Transverse colon (tissue), 4 donors: Measurements from ENCODE around the gene LRP3. TPM values are rescaled to one million over a fixed set of nuclear protein-coding genes. Genes with fewer than 3 reads are reported as not detected.

Experiments
- DNase-seq: peaks from one replicate; pipeline ENCODE4 v3.0.0-alpha.2; 2019
- H3K27ac ChIP-seq, 4 donors: fragments of 200-600 bp; sonication (generic); 2 replicates each; pipeline ENCODE4 v1.5.1; 2016 to 2018; ENCODE audit warnings: inconsistent platforms in 4 of 4
- H3K27me3 ChIP-seq: fragments of 200-600 bp; sonication (generic); 2 replicates; pipeline ENCODE4 v1.5.1; 2017; ENCODE audit warnings: inconsistent platforms
- H3K36me3 ChIP-seq, 4 donors: fragments of 200-600 bp; sonication (generic); 2 replicates each; pipeline ENCODE4 v1.5.1; 2017 to 2019; ENCODE audit warnings: inconsistent platforms in 4 of 4
- H3K4me1 ChIP-seq, 4 donors: fragments of 200-600 bp; sonication (generic); 2 replicates each; pipeline ENCODE4 v1.5.1; 2017 to 2020; ENCODE audit warnings: inconsistent platforms in 4 of 4
- H3K4me3 ChIP-seq, 4 donors: fragments of 200-600 bp; sonication (generic); 1 replicate in 1 of 4; 2 replicates in 3 of 4; pipeline versions ENCODE4 v1.5.1 to v1.6.1; 2017 to 2019; ENCODE audit warnings: inconsistent platforms in 4 of 4
- H3K9me3 ChIP-seq, 2 donors: fragments of 200-600 bp; sonication (generic); 2 replicates each; pipeline ENCODE4 v1.5.1; 2017 to 2019; ENCODE audit warnings: inconsistent platforms in 2 of 2
- CTCF ChIP-seq, 5 experiments: fragments of 200-600 bp in 3 of 5; fragments of 450-650 bp in 2 of 5; sonication (generic) in 3 of 5; IDR thresholded peaks; 1 replicate in 2 of 5; 2 replicates in 3 of 5; pipeline ENCODE4 v1.5.1; 2016 to 2017; ENCODE audit warnings: antibody characterized with exemption in 5 of 5, inconsistent platforms in 3 of 5, mild to moderate bottlenecking in 2 of 5, moderate library complexity in 1 of 5
- EP300 ChIP-seq: sonication (generic); formaldehyde crosslinking; IDR thresholded peaks from one replicate; pipeline ENCODE4 v1.6.1; 2017; ENCODE audit warnings: antibody characterized with exemption, low read depth
- POLR2A ChIP-seq: fragments of 450-650 bp; IDR thresholded peaks from one replicate; pipeline ENCODE4 v1.6.1; 2016; ENCODE audit warnings: antibody characterized with exemption, mild to moderate bottlenecking, moderate library complexity
- POLR2AphosphoS5 ChIP-seq, 3 donors: sonication (generic); formaldehyde crosslinking; IDR thresholded peaks; one replicate each; pipeline ENCODE4 v1.6.1; 2016; ENCODE audit warnings: antibody characterized with exemption in 3 of 3
- WGBS, 2 donors: methylation state at CpG; one replicate each; pipeline ENCODE4 v1.1.5; 2018; ENCODE audit warnings: low coverage in 1 of 2; 5-methylcytosine and 5-hydroxymethylcytosine counted together
- in situ Hi-C, 4 donors: fragments of 200-750 bp; cut with MboI; loops; one replicate each; pipeline versions ENCODE4 v1.15.0 to v1.15.1; 2017; ENCODE audit warnings: low sequenced_read_pairs in 3 of 4, low pct_ligation_motif_present in 1 of 4, low pct_unique_long_range_greater_than_20kb in 1 of 4
- intact Hi-C: fragments of 100-400 bp; cut with DNase I; formaldehyde crosslinking; loops from one replicate; pipeline ENCODE4 v1.15.1; 2023; ENCODE audit warnings: low total_unique reads
- total RNA-seq, 4 donors: library from RNA; depleted of rRNA; stranded (reverse); fragments of >200 nt; gene quantifications; one replicate each; pipeline ENCODE4 v1.1.0, GENCODE V29; 2016

The LRP3 gene
- total RNA-seq, 4 donors from 2014 or later, result 12.5 to 23.6 (median 17.1) TPM

GRCh38 chr19:33252418-33252962 lies 58.4 kb downstream of the LRP3 start:
- WGBS, 2 donors, result 92 to 100% methylated on average over 2 to 4 of the region's 4 CpGs
- intact Hi-C loops (no loop called here), in situ Hi-C loops (loop anchor here in 1 of 4 donors (25.0 kb wide), 1 partner anchor 510 kb away; no protein-coding TSS in a partner anchor)
- H3K27me3 ChIP-seq, result peaks cover 3% of the 10 kb centered on the region
- no peak for DNase-seq
- no peak for TF ChIP-seq EP300
- no peak for TF ChIP-seq CTCF (IDR thresholded peaks at IDR 0.05)
- TF ChIP-seq POLR2AphosphoS5 (IDR thresholded peaks at IDR 0.05), result no peak
- no peak for TF ChIP-seq POLR2A
- H3K9me3 ChIP-seq, result no peaks in the 10 kb centered on the region
- no peak overlapping the region for H3K27ac ChIP-seq
- no peak overlapping the region for H3K4me3 ChIP-seq
- H3K4me1 ChIP-seq, result no peaks in the 10 kb centered on the region
- H3K36me3 ChIP-seq, result no peaks in the 10 kb centered on the region

- in situ Hi-C loops (loop anchor here in 1 of 4 donors (25.0 kb wide), 1 partner anchor 509 kb away; no protein-coding TSS in a partner anchor), intact Hi-C loops (no loop called here)
- H3K27ac ChIP-seq, result no peak overlapping the region
- no peak for TF ChIP-seq EP300
- no peak for TF ChIP-seq POLR2A
- no peak for TF ChIP-seq POLR2AphosphoS5 (IDR thresholded peaks at IDR 0.05)
- TF ChIP-seq CTCF (IDR thresholded peaks at IDR 0.05), result no peak
- peaks cover 3% of the 10 kb centered on the region for H3K27me3 ChIP-seq
- H3K4me3 ChIP-seq, result no peak overlapping the region
- no peaks in the 10 kb centered on the region for H3K36me3 ChIP-seq
- no peaks in the 10 kb centered on the region for H3K4me1 ChIP-seq
- DNase-seq, result no peak
- WGBS, 2 donors, result 87% methylated on average over 8 of the region's 8 CpGs; no CpG with 5 or more reads in 1 of the 2 donors
- peaks cover 0 to 4% of the 10 kb centered on the region in 2 donors for H3K9me3 ChIP-seq
Measured at GRCh38 chr19:33252971-33253370, 58.8 kb downstream of the LRP3 start.

- TF ChIP-seq POLR2A (no peak), CTCF (IDR thresholded peaks at IDR 0.05) (no peak), POLR2AphosphoS5 (IDR thresholded peaks at IDR 0.05) (no peak), EP300 (no peak)
- intact Hi-C loops (no loop called here), in situ Hi-C loops (loop anchor here in 1 of 4 donors (25.0 kb wide), 1 partner anchor 508 kb away; no protein-coding TSS in a partner anchor)
- peaks cover 0 to 5% of the 10 kb centered on the region in 2 donors for H3K9me3 ChIP-seq
- 80% methylated on average over 13 of the region's 13 CpGs; no CpG with 5 or more reads in 1 of the 2 donors for WGBS, 2 donors
- no peak for DNase-seq
- no peaks in the 10 kb centered on the region for H3K4me1 ChIP-seq
- H3K27me3 ChIP-seq, result peaks cover 3% of the 10 kb centered on the region
- H3K4me3 ChIP-seq, result no peak overlapping the region
- no peak overlapping the region for H3K27ac ChIP-seq
- no peaks in the 10 kb centered on the region for H3K36me3 ChIP-seq
Measured at GRCh38 chr19:33254245-33254824, 60.2 kb downstream of the LRP3 start.

GRCh38 chr19:33255781-33256180 lies 61.7 kb downstream of the LRP3 start:
- H3K4me3 ChIP-seq, result no peak overlapping the region
- 82 to 88% methylated on average over 3 to 4 of the region's 7 CpGs for WGBS, 2 donors
- H3K27ac ChIP-seq, result no peak overlapping the region
- in situ Hi-C loops (loop anchor here in 1 of 4 donors (25.0 kb wide), 1 partner anchor 507 kb away; no protein-coding TSS in a partner anchor), intact Hi-C loops (no loop called here)
- H3K27me3 ChIP-seq, result peaks cover 3% of the 10 kb centered on the region
- DNase-seq, result no peak
- H3K9me3 ChIP-seq, result peaks cover 0 to 5% of the 10 kb centered on the region in 2 donors
- no peaks in the 10 kb centered on the region for H3K36me3 ChIP-seq
- TF ChIP-seq EP300 (no peak), CTCF (IDR thresholded peaks at IDR 0.05) (no peak), POLR2AphosphoS5 (IDR thresholded peaks at IDR 0.05) (no peak), POLR2A (no peak)
- H3K4me1 ChIP-seq, result no peaks in the 10 kb centered on the region
